HCT116 (cell line): Measurements from ENCODE around the gene PREP. TPM values are rescaled to one million over a fixed set of nuclear protein-coding genes. Genes with fewer than 3 reads are reported as not detected.

ENCODE experiments used
- ATAC-seq: fragments of 200-7000 bp; cut with Tn5 transposase; 2 replicates; pipeline ENCODE4 v1.9.1; 2020; ENCODE audit warnings: mild to moderate bottlenecking, moderate library complexity
- BruUV-seq: library from RNA; stranded (reverse); fragments of 400-500 nt; replicated peaks from 2 replicates; lab custom pipeline; 2021; lab: Mats Ljungman, UMichigan
- CTCF ChIA-PET: fragments of 300-600 bp; sonication (Branson Sonifier 250); formaldehyde crosslinking; loops from one replicate; lab custom pipeline; 2021; ENCODE audit warnings: antibody characterized with exemption; lab: Charles Lee
- POLR2A ChIA-PET: fragments of 300-600, 350-600 bp; sonication (Branson Sonifier 250); formaldehyde crosslinking; loops from one replicate; lab custom pipeline; 2021; ENCODE audit warnings: antibody characterized with exemption; lab: Charles Lee
- RAD21 ChIA-PET, 2 experiments: fragments of 300-600 bp; sonication (Branson Sonifier 250); formaldehyde crosslinking; loops; one replicate each; lab custom pipeline; 2023; ENCODE audit warnings: low total read pairs in 2 of 2; ENCODE audit not compliant: uncharacterized antibody in 2 of 2, unreplicated experiment in 2 of 2, low non-redundant PET in 1 of 2; lab: Charles Lee
- DNase-seq: peaks from one replicate; pipeline ENCODE4 v3.0.0-alpha.2; 2010; ENCODE audit warnings: low read depth, low spot score
- H2AFZ ChIP-seq: fragments of 200-600 bp; shearing (Covaris generic), sonication (generic); 2 replicates; pipeline ENCODE4 v1.6.1; 2017; ENCODE audit warnings: low read depth, mixed run types, mixed read lengths, antibody characterized with exemption, low read length; ENCODE audit not compliant: poor library complexity, severe bottlenecking
- H3K27ac ChIP-seq: 2 replicates; pipeline ENCODE4 v1.5.1; 2012; ENCODE audit warnings: low read depth, low read length
- H3K27me3 ChIP-seq: fragments of 200-600 bp; sonication (generic); 2 replicates; pipeline ENCODE4 v1.6.1; 2016; ENCODE audit warnings: mixed run types, low read length, mixed read lengths; ENCODE audit not compliant: insufficient read depth
- H3K36me3 ChIP-seq, 2 experiments: fragments of 200-500 bp in 1 of 2; fragments of 200-600 bp in 1 of 2; sonication (Bioruptor generic) in 1 of 2; sonication (generic) in 1 of 2; 2 replicates each; pipeline versions ENCODE4 v1.5.1 to v1.6.1; 2014 to 2016; ENCODE audit warnings: low read length in 2 of 2, inconsistent platforms in 1 of 2, mixed read lengths in 1 of 2, mixed run types in 1 of 2; ENCODE audit not compliant: insufficient read depth in 2 of 2, control insufficient read depth in 1 of 2
- H3K4me1 ChIP-seq, 2 experiments: fragments of 200-600 bp in 1 of 2; sonication (generic) in 1 of 2; 2 replicates each; pipeline versions ENCODE4 v1.5.1 to v1.6.1; 2012 to 2017; ENCODE audit warnings: low read length in 2 of 2, inconsistent platforms in 1 of 2, mild to moderate bottlenecking in 1 of 2, mixed read lengths in 1 of 2, mixed run types in 1 of 2, moderate library complexity in 1 of 2; ENCODE audit not compliant: insufficient read depth in 2 of 2, control insufficient read depth in 1 of 2
- H3K4me2 ChIP-seq: fragments of 200-600 bp; sonication (generic); 2 replicates; pipeline ENCODE4 v1.6.1; 2017; ENCODE audit warnings: mixed run types, low read length, mixed read lengths
- H3K4me3 ChIP-seq, 2 experiments: fragments of 200-600 bp in 1 of 2; sonication (generic) in 1 of 2; replicated peaks in 1 of 2; 2 replicates each; pipeline ENCODE4 v1.5.1; 2011 to 2016; ENCODE audit warnings: low read length in 2 of 2, control low read depth in 1 of 2, low read depth in 1 of 2, mild to moderate bottlenecking in 1 of 2, mixed read lengths in 1 of 2, mixed run types in 1 of 2
- H3K79me2 ChIP-seq: fragments of 200-600 bp; sonication (generic); 2 replicates; pipeline ENCODE4 v1.6.1; 2017; ENCODE audit warnings: mild to moderate bottlenecking, mixed run types, low read length, moderate library complexity, mixed read lengths; ENCODE audit not compliant: insufficient read depth
- H3K9ac ChIP-seq: fragments of 200-600 bp; sonication (generic); 2 replicates; pipeline ENCODE4 v1.6.1; 2016; ENCODE audit warnings: low read length, mixed read lengths
- H3K9me2 ChIP-seq: fragments of 200-600 bp; sonication (generic), shearing (Covaris generic); 2 replicates; pipeline ENCODE4 v1.6.1; 2017; ENCODE audit warnings: mixed run types, mild to moderate bottlenecking, moderate library complexity; ENCODE audit not compliant: insufficient read depth
- H3K9me3 ChIP-seq, 2 experiments: fragments of 200-500 bp in 1 of 2; fragments of 200-600 bp in 1 of 2; sonication (Bioruptor generic) in 1 of 2; sonication (generic) in 1 of 2; 2 replicates each; pipeline ENCODE4 v1.6.1; 2014 to 2017; ENCODE audit warnings: low read length in 2 of 2, mixed read lengths in 2 of 2, inconsistent platforms in 1 of 2, low read depth in 1 of 2, mild to moderate bottlenecking in 1 of 2, mixed run types in 1 of 2, moderate library complexity in 1 of 2; ENCODE audit not compliant: control insufficient read depth in 1 of 2, insufficient read depth in 1 of 2
- H4K20me1 ChIP-seq: fragments of 200-600 bp; sonication (generic), shearing (Covaris generic); 2 replicates; pipeline ENCODE4 v1.6.1; 2017; ENCODE audit warnings: mixed run types, mild to moderate bottlenecking, moderate library complexity; ENCODE audit not compliant: insufficient read depth
- CBX3 ChIP-seq: IDR thresholded peaks from 2 replicates; pipeline ENCODE4 v1.6.1; 2012; ENCODE audit warnings: low read depth
- CTCF ChIP-seq, 3 experiments: fragments of 200-600 bp in 1 of 3; sonication (generic) in 1 of 3; IDR thresholded peaks in 2 of 3; conservative IDR thresholded peaks in 1 of 3; 2 replicates each; pipeline ENCODE4 v1.5.1; 2012 to 2017; ENCODE audit warnings: low read depth in 2 of 3, low read length in 2 of 3, antibody characterized with exemption in 1 of 3, borderline replicate concordance in 1 of 3, control low read depth in 1 of 3, mild to moderate bottlenecking in 1 of 3, mixed read lengths in 1 of 3, mixed run types in 1 of 3, moderate library complexity in 1 of 3; ENCODE audit not compliant: insufficient read depth in 1 of 3
- EZH2 ChIP-seq: fragments of 200-600 bp; sonication (generic); IDR thresholded peaks from 2 replicates; pipeline ENCODE4 v1.6.1; 2017; ENCODE audit warnings: antibody characterized with exemption, mixed run types
- JUND ChIP-seq: IDR thresholded peaks from 2 replicates; pipeline ENCODE4 v1.6.1; 2012
- MAX ChIP-seq: IDR thresholded peaks from 2 replicates; pipeline ENCODE4 v1.6.1; 2012
- POLR2A ChIP-seq: IDR thresholded peaks from 2 replicates; pipeline ENCODE4 v1.7.0; 2011; ENCODE audit warnings: borderline replicate concordance; ENCODE audit not compliant: insufficient read depth, insufficient read length; ENCODE audit errors: extremely low read depth
- POLR2AphosphoS5 ChIP-seq: IDR thresholded peaks from 2 replicates; pipeline ENCODE4 v1.6.1; 2011; ENCODE audit warnings: mild to moderate bottlenecking, low read depth, low read length, moderate library complexity
- RAD21 ChIP-seq: IDR thresholded peaks from 2 replicates; pipeline ENCODE4 v1.6.1; 2012; ENCODE audit warnings: low read depth, mild to moderate bottlenecking
- SP1 ChIP-seq: IDR thresholded peaks from 2 replicates; pipeline ENCODE4 v1.6.1; 2012; ENCODE audit warnings: low read depth
- SRF ChIP-seq: IDR thresholded peaks from 2 replicates; pipeline ENCODE4 v1.6.1; 2012; ENCODE audit warnings: low read depth
- ZFX ChIP-seq: fragments of 450-650 bp; IDR thresholded peaks from 2 replicates; pipeline ENCODE4 v1.6.1; 2017
- ZNF274 ChIP-seq: fragments of 200-500 bp; sonication (Bioruptor generic); IDR thresholded peaks from 2 replicates; pipeline ENCODE4 v1.6.1; 2014; ENCODE audit warnings: mild to moderate bottlenecking, low read depth, low read length, inconsistent platforms
- intact Hi-C: fragments of 100-400 bp; cut with micrococcal nuclease; formaldehyde crosslinking; loops from 2 replicates; pipeline ENCODE4 v1.10.0; 2022
- total RNA-seq: library from RNA; stranded (reverse); gene quantifications from one replicate; pipeline ENCODE4 v1.2.1, GENCODE V29; 2021; ENCODE audit not compliant: unreplicated experiment

The PREP gene
- total RNA-seq, 1 experiment from 2014 or later: 53.5 TPM

GRCh38 chr6:105324386-105324950, 78.4 kb downstream of the PREP start:
- CTCF ChIA-PET: no interaction called here
- intact Hi-C loops: no loop called here
- no TSS peak for BruUV-seq

More at GRCh38 chr6:105324386-105324950, 78.4 kb downstream of the PREP start:
- Histone ChIP-seq H3K4me2 (peak overlapping the region; percentile 29; the same call in 1 of the 2 replicates), H3K9me3 (no peaks in the 10 kb centered on the region), H3K9me2 (no peaks in the 10 kb centered on the region), H3K27me3 (no peaks in the 10 kb centered on the region), H2AFZ (no peak overlapping the region), H3K4me3 (no peak overlapping the region), H3K36me3 (no peaks in the 10 kb centered on the region; a peak in 1 of 4 replicates)
- DNase-seq (no peak), ATAC-seq (no peak)
- no peak for TF ChIP-seq ZFX
- TF ChIP-seq ZNF274: no peak
- TF ChIP-seq CTCF (IDR thresholded peaks at IDR 0.05 in 2 of 3, conservative IDR thresholded peaks at IDR 0.05 in 1 of 3; ENCODE audit: borderline replicate concordance in 1 of 3, insufficient read depth in 1 of 3, low read depth in 2 of 3, low read length in 2 of 3): no peak
- no peak for TF ChIP-seq POLR2AphosphoS5
- TF ChIP-seq JUND: no peak
- TF ChIP-seq CBX3: no peak
- TF ChIP-seq EZH2: no peak
- TF ChIP-seq MAX: no peak
- TF ChIP-seq POLR2A: no peak
- TF ChIP-seq SP1: no peak
- TF ChIP-seq RAD21: no peak
- TF ChIP-seq SRF: no peak
- TF ChIP-seq, all 23 proteins: peak for 0
- RAD21 ChIA-PET: interaction anchor here in 1 of 2 experiments (0.5 kb wide), 1 partner anchor 237 kb away, joined by 3 read pairs; no protein-coding TSS in a partner anchor
- Histone ChIP-seq H3K79me2 (0 out of 2 replicates have a peak, but pooled peaks cover 3% of the 10 kb centered on the region), H4K20me1 (no peaks in the 10 kb centered on the region), H3K27ac (no peak overlapping the region), H3K9ac (no peak overlapping the region), H3K4me1 (peaks cover 48 to 63% of the 10 kb centered on the region in 2 experiments)
- POLR2A ChIA-PET: no interaction called here
